ENCODE results near the gene HUS1.

HUS1 gene

GRCh38 chr7:47979145-47979831 lies at the start of gene HUS1 (continued):
- TF ChIP-seq ZBTB10 (tag by site-specific recombination; IDR thresholded peaks at IDR 0.05), result peak; percentile 92
- TF ChIP-seq KLF7 (tag by site-specific recombination; IDR thresholded peaks at IDR 0.05; ENCODE audit: borderline replicate concordance), result peak; percentile 95
- TF ChIP-seq ZNF621 (tag by site-specific recombination; IDR thresholded peaks at IDR 0.05), result no peak
- TF ChIP-seq ZBTB8A (tag by site-specific recombination; IDR thresholded peaks at IDR 0.05), result peak; percentile 91
- no peak for TF ChIP-seq ZNF292 (tag by site-specific recombination; IDR thresholded peaks at IDR 0.05; ENCODE audit: borderline replicate concordance, low read depth)
- TF ChIP-seq GLIS1 (tag by site-specific recombination; IDR thresholded peaks at IDR 0.05), result peak; percentile 65
- peak; percentile 81 for TF ChIP-seq ZNF629 (tag by site-specific recombination; IDR thresholded peaks at IDR 0.05)
- peak; percentile 76 for TF ChIP-seq BCL11A (tag by site-specific recombination; IDR thresholded peaks at IDR 0.05; ENCODE audit: low read depth)
- no peak for TF ChIP-seq ZNF677 (tag by site-specific recombination; IDR thresholded peaks at IDR 0.05)
- no peak for TF ChIP-seq ZNF624 (tag by site-specific recombination; IDR thresholded peaks at IDR 0.05)
- TF ChIP-seq ZNF391 (tag by site-specific recombination; IDR thresholded peaks at IDR 0.05; ENCODE audit: borderline replicate concordance, low read depth), result peak; percentile 67; the same call in 1 of the 2 replicates
- TF ChIP-seq ZNF473 (tag by site-specific recombination; IDR thresholded peaks at IDR 0.05), result no peak
- no peak for TF ChIP-seq ZNF416 (tag by site-specific recombination; IDR thresholded peaks at IDR 0.05)
- TF ChIP-seq ZIC2 (tag by site-specific recombination; IDR thresholded peaks at IDR 0.05), result peak; percentile 38; the same call in 1 of the 2 replicates
- TF ChIP-seq ZNF777 (tag by site-specific recombination; IDR thresholded peaks at IDR 0.05; ENCODE audit: borderline replicate concordance), result no peak
- no peak for TF ChIP-seq ZBTB49 (tag by site-specific recombination; IDR thresholded peaks at IDR 0.05; ENCODE audit: low read depth)
- no peak for TF ChIP-seq ZNF747 (tag by site-specific recombination; IDR thresholded peaks at IDR 0.05)
- no peak for TF ChIP-seq ZNF654 (tag by site-specific recombination; IDR thresholded peaks at IDR 0.05; ENCODE audit: low read depth)
- peak; percentile 12; the same call in 1 of the 2 replicates for TF ChIP-seq ZNF398 (tag by site-specific recombination; IDR thresholded peaks at IDR 0.05)
- TF ChIP-seq WT1 (tag by site-specific recombination; IDR thresholded peaks at IDR 0.05), result no peak
- TF ChIP-seq PRDM1 (tag by site-specific recombination; IDR thresholded peaks at IDR 0.05), result no peak
- TF ChIP-seq ZNF692 (tag by site-specific recombination; IDR thresholded peaks at IDR 0.05), result peak; percentile 92
- no peak for TF ChIP-seq ZNF157 (tag by site-specific recombination; IDR thresholded peaks at IDR 0.05)
- TF ChIP-seq BCL6B (tag by site-specific recombination; IDR thresholded peaks at IDR 0.05), result no peak
- no peak for TF ChIP-seq ZNF707 (tag by site-specific recombination; IDR thresholded peaks at IDR 0.05)
- TF ChIP-seq ZNF639 (tag by site-specific recombination; IDR thresholded peaks at IDR 0.05), result peak; percentile 82
- TF ChIP-seq ZNF529 (tag by site-specific recombination; IDR thresholded peaks at IDR 0.05; ENCODE audit: insufficient replicate concordance), result no peak
- TF ChIP-seq ZFP41 (tag by site-specific recombination; IDR thresholded peaks at IDR 0.05; ENCODE audit: borderline replicate concordance), result no peak
- TF ChIP-seq ZNF837 (tag by site-specific recombination; IDR thresholded peaks at IDR 0.05), result no peak
- TF ChIP-seq ZSCAN16 (tag by site-specific recombination; IDR thresholded peaks at IDR 0.05), result no peak
